ENCODE results near the gene LOXL1. TPM values are rescaled to one million over a fixed set of nuclear protein-coding genes. Genes with fewer than 3 reads are reported as not detected.

The LOXL1 gene
- total and polyA plus RNA-seq, 9 donors: 20.0 to 48.0 (median 34.2) TPM

DNA sequence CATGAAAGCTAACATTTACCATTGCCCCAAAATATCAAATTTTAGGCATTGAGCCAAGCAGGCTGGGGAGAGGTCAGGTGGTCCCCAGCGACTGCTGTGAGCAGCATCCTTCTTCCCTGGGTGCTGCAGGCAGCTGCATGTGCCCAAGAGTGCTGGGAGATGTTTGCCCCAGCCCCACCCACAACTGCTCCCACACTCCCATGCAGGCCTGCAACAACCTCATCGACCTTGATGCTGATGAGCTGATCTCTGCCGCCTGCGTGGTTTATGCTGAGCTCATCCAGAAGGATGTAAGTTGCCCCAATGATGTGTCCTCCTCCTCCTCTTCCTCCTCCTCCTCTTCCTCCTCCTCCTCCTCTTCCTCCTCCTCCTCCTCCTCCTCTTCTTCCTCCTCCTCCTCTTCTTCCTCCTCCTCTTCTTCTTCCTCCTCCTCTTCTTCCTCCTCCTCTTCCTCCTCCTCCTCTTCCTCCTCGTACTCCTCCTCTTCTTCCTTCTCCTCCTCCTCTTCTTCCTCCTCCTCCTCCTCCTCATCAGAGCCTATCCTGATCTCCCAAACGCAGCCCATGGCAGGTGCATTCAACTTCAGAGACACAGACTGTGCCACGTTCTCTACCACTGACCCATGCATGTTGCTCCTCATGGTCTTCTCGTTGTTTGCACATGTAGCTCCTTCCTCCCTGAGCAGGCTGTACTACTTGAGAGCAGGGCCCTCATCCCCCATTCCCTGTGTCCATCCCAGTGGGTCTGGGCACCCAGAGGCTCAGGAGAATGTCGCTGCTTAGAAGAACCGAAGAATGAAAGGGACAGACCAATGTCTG is 37.8 kb upstream of the LOXL1 start:
- Histone ChIP-seq H3K27me3 (ENCODE audit: control insufficient read depth, insufficient read depth, low read length) (peaks cover 10% of the 10 kb centered on the region), H3K4me1 (ENCODE audit: control insufficient read depth, insufficient read depth, low read length) (no peaks in the 10 kb centered on the region), H3K4me3 (ENCODE audit: low read length) (no peak overlapping the region), H3K36me3 (ENCODE audit: control insufficient read depth, insufficient read depth, low read length) (no peaks in the 10 kb centered on the region), H3K27ac (ENCODE audit: low read length) (no peak overlapping the region), H3K9me3 (replicated peaks; ENCODE audit: control insufficient read depth, low read depth, low read length) (peaks cover 4% of the 10 kb centered on the region)
- 66% methylated on average over 8 of the region's 10 CpGs for WGBS (ENCODE audit: insufficient coverage)
- DNase-seq: no peak

GRCh38 chr15:73889053-73889761 is 37.1 kb upstream of the LOXL1 start:
- DNase-seq: no peak
- H3K4me1 ChIP-seq (ENCODE audit: control insufficient read depth, insufficient read depth, low read length): no peaks in the 10 kb centered on the region
- 72% methylated on average over 6 of the region's 6 CpGs for WGBS (ENCODE audit: insufficient coverage)
- H3K36me3 ChIP-seq (ENCODE audit: control insufficient read depth, insufficient read depth, low read length): no peaks in the 10 kb centered on the region
- no peak overlapping the region for H3K27ac ChIP-seq (ENCODE audit: low read length)
- H3K27me3 ChIP-seq (ENCODE audit: control insufficient read depth, insufficient read depth, low read length): peaks cover 10% of the 10 kb centered on the region
- H3K4me3 ChIP-seq (ENCODE audit: low read length): no peak overlapping the region
- H3K9me3 ChIP-seq (replicated peaks; ENCODE audit: control insufficient read depth, low read depth, low read length): peaks cover 4% of the 10 kb centered on the region

DNA sequence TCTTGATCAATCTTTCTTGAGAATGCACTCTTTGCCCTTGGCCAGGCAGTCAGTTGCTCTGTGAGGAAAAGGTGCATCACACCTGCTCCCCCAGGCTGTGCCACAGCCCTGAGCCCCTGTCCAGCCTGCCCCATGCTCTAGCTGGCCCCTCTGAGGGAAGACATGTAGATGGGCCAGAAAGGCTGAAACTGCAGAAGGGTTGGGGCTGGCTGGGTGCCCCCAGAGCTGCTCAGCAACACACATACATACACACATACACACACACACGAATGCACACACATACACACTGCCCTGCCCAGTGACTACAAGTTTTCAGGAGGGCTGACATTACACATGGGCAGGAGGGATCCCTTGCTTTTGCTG is 36.5 kb upstream of the LOXL1 start:
- 33% methylated on average over 1 of the region's 1 CpG for WGBS (ENCODE audit: insufficient coverage)
- no peaks in the 10 kb centered on the region for H3K36me3 ChIP-seq (ENCODE audit: control insufficient read depth, insufficient read depth, low read length)
- H3K4me3 ChIP-seq (ENCODE audit: low read length): no peak overlapping the region

DNA sequence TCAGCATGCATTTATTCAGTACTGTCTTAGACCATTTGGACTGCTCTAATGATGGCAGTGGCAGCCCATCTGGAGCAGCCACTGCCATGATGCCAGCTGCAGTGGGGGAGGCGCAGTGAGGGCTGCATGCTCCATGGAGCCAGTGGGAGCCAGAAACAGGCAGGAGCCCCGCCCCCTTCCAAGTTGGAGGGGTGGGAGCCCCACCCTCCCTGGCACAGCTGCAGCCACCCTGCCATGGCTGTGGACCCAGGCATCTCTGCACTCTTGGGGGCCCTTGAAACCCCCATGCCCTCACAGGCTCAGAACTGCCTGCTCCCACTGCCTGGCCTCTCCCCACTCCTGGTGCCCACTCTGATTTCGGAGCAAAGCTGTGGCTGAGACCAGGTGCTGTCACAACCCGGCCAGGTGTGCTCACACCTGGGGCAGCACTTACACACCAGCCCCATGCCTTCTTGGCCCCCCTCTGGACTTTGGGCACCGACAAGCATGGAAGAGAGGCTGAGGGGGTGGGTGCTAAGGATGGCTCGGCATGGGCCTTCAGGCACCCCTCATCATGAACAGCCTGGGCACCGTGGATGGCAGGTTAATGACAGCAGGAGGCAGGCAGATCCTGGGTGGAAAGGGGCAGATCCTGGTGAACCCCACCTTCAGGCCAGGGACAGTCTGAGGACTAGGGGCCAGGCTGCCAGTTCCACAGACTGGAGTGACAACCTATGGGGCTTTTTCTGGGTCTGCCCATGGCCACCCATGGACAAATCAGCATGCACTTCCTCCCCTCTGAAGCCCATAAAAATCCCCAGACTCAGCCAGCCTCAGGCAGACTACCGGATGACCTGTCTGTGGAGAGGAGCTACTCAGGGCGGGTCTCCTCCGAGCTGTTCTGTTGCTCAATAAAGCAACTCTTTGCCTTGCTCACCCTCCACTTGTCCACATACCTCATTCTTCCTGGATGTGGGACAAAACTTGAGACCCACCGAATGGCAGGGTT is 34.6 kb upstream of the LOXL1 start:
- no peak overlapping the region for H3K27ac ChIP-seq (ENCODE audit: low read length)
- no peak for DNase-seq
- peaks cover 4% of the 10 kb centered on the region for H3K9me3 ChIP-seq (replicated peaks; ENCODE audit: control insufficient read depth, low read depth, low read length)
- H3K4me1 ChIP-seq (ENCODE audit: control insufficient read depth, insufficient read depth, low read length): no peaks in the 10 kb centered on the region
- H3K27me3 ChIP-seq (ENCODE audit: control insufficient read depth, insufficient read depth, low read length): peaks cover 10% of the 10 kb centered on the region
- no peaks in the 10 kb centered on the region for H3K36me3 ChIP-seq (ENCODE audit: control insufficient read depth, insufficient read depth, low read length)
- H3K4me3 ChIP-seq (ENCODE audit: low read length): no peak overlapping the region
- 91% methylated on average over 6 of the region's 11 CpGs for WGBS (ENCODE audit: insufficient coverage)

More for the DNA sequence above, 36.5 kb upstream of the LOXL1 start:
- Histone ChIP-seq H3K9me3 (replicated peaks; ENCODE audit: control insufficient read depth, low read depth, low read length) (peaks cover 4% of the 10 kb centered on the region), H3K27me3 (ENCODE audit: control insufficient read depth, insufficient read depth, low read length) (peaks cover 10% of the 10 kb centered on the region), H3K27ac (ENCODE audit: low read length) (no peak overlapping the region), H3K4me1 (ENCODE audit: control insufficient read depth, insufficient read depth, low read length) (no peaks in the 10 kb centered on the region)
- no peak for DNase-seq

DNA sequence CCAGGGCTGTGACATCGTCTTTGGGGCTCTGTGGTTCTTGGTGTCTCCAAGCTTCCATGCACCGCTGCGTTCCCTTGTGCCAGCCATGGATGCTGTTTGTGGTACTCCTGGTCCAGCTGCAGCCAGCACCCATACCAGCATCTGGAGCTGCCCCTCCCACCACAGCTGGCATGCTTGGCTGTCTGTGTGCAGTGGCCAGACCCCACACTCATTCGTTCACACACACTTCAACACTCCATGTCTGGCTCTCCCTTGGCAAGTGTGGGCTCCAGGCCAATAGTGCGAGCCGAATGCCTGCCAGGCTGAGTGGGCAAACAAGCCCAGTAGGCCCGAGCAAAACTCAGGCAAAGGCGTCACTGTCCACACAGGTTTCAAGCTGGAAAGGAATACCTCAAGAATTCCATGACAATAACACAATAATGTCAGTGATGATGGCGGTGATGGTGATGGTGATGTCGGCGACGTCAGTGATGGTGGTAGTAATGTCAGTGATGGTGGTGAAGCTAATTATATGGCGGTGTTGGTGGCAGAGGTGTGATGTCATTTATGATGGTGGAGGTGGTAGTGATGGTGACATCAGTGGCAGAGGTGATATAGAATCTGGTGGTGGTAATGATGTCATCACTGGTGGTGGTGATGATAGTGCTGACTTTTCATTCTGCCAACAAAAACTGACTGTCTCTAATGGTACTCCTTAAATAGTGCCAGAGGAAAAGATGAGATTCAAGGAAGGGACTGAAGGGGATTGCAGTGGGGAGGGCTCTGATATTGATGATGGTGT is 33.6 kb upstream of the LOXL1 start:
- H3K4me1 ChIP-seq (ENCODE audit: control insufficient read depth, insufficient read depth, low read length): no peaks in the 10 kb centered on the region
- peaks cover 4% of the 10 kb centered on the region for H3K9me3 ChIP-seq (replicated peaks; ENCODE audit: control insufficient read depth, low read depth, low read length)
- no peak for DNase-seq
- H3K36me3 ChIP-seq (ENCODE audit: control insufficient read depth, insufficient read depth, low read length): no peaks in the 10 kb centered on the region
- H3K27ac ChIP-seq (ENCODE audit: low read length): no peak overlapping the region
- peaks cover 10% of the 10 kb centered on the region for H3K27me3 ChIP-seq (ENCODE audit: control insufficient read depth, insufficient read depth, low read length)
- WGBS (ENCODE audit: insufficient coverage): 87% methylated on average over 11 of the region's 13 CpGs
- H3K4me3 ChIP-seq (ENCODE audit: low read length): no peak overlapping the region

DNA sequence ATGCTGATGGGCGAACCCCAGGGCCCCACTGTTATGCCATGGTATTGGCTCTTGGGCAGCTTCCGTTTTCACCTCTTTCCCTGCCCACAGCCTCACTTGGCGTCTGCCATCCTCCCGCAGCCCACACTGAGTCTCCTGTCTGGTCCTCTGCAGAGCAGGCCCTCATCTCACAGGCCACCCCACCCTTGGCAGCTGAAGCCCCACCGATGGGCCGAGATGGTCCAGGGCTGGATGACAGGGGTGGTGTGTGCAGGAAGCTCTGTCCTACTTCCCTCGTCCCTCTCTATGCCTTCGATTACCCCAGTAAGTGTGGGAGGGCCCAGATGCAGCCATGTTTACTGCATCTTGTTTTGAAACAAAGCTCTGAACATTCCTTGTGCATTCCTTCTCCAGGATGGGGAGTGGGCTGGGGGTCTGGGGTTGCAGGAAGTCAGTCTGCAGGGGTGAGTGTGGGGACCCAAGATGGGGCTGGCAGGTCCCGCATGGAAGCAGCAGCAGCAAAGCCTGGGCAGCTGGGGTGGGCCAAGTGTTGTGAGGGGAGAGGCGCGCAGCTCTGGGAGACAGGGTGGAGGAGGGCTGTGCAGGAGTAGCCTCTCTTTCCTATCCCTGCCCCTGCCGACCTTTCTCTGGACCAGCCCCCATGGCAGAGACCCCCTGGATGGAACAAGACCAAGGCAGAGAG is 32.0 kb upstream of the LOXL1 start:
- Histone ChIP-seq H3K4me1 (ENCODE audit: control insufficient read depth, insufficient read depth, low read length) (no peaks in the 10 kb centered on the region), H3K9me3 (replicated peaks; ENCODE audit: control insufficient read depth, low read depth, low read length) (peaks cover 4% of the 10 kb centered on the region), H3K27ac (ENCODE audit: low read length) (no peak overlapping the region), H3K27me3 (ENCODE audit: control insufficient read depth, insufficient read depth, low read length) (peaks cover 6% of the 10 kb centered on the region), H3K4me3 (ENCODE audit: low read length) (no peak overlapping the region), H3K36me3 (ENCODE audit: control insufficient read depth, insufficient read depth, low read length) (no peaks in the 10 kb centered on the region)
- no peak for DNase-seq
- 73% methylated on average over 6 of the region's 12 CpGs for WGBS (ENCODE audit: insufficient coverage)

GRCh38 chr15:73897441-73898261 is 28.6 kb upstream of the LOXL1 start:
- WGBS (ENCODE audit: insufficient coverage): 60% methylated on average over 11 of the region's 15 CpGs
- peaks cover 7% of the 10 kb centered on the region for H3K4me1 ChIP-seq (ENCODE audit: control insufficient read depth, insufficient read depth, low read length)
- DNase-seq: no peak

GRCh38 chr15:73899197-73900094 is 26.8 kb upstream of the LOXL1 start:
- H3K27ac ChIP-seq (ENCODE audit: low read length): no peak overlapping the region
- peaks cover 2% of the 10 kb centered on the region for H3K27me3 ChIP-seq (ENCODE audit: control insufficient read depth, insufficient read depth, low read length)
- no peaks in the 10 kb centered on the region for H3K36me3 ChIP-seq (ENCODE audit: control insufficient read depth, insufficient read depth, low read length)
- H3K4me1 ChIP-seq (ENCODE audit: control insufficient read depth, insufficient read depth, low read length): peaks cover 7% of the 10 kb centered on the region
- DNase-seq: peak; percentile 21
- no peaks in the 10 kb centered on the region for H3K9me3 ChIP-seq (replicated peaks; ENCODE audit: control insufficient read depth, low read depth, low read length)
- H3K4me3 ChIP-seq (ENCODE audit: low read length): no peak overlapping the region
- 42% methylated on average over 12 of the region's 15 CpGs for WGBS (ENCODE audit: insufficient coverage)

More at GRCh38 chr15:73897441-73898261, 28.6 kb upstream of the LOXL1 start:
- H3K9me3 ChIP-seq (replicated peaks; ENCODE audit: control insufficient read depth, low read depth, low read length): no peaks in the 10 kb centered on the region
- no peak overlapping the region for H3K27ac ChIP-seq (ENCODE audit: low read length)
- H3K27me3 ChIP-seq (ENCODE audit: control insufficient read depth, insufficient read depth, low read length): peaks cover 2% of the 10 kb centered on the region
- H3K36me3 ChIP-seq (ENCODE audit: control insufficient read depth, insufficient read depth, low read length): no peaks in the 10 kb centered on the region
- no peak overlapping the region for H3K4me3 ChIP-seq (ENCODE audit: low read length)

Data from muscle of leg (tissue), 11 donors.